AG04450 (cell line): ENCODE data around the gene CORO2B. TPM values are rescaled to one million over a fixed set of nuclear protein-coding genes. Genes with fewer than 3 reads are reported as not detected.
"Not testable (repeated sequence)": the region's sequence is repeated elsewhere in the genome, so short reads cannot be mapped to it uniquely, and the experiment has no call there.

Source experiments
- CTCF ChIA-PET: fragments of 300-600, 350-600 bp; formaldehyde crosslinking; extraction: SDS; loops from one replicate; lab custom pipeline; 2022; ENCODE audit warnings: antibody characterized with exemption, inconsistent platforms; lab: Charles Lee
- POLR2A ChIA-PET: fragments of 350-600 bp; formaldehyde crosslinking; extraction: SDS; loops from one replicate; lab custom pipeline; 2021; ENCODE audit warnings: antibody characterized with exemption, inconsistent platforms; lab: Yijun Ruan, JAX
- DNase-seq: peaks from one replicate; pipeline ENCODE4 v3.0.0-alpha.2; 2011; ENCODE audit warnings: low read depth, low spot score
- H3K27ac ChIP-seq: one replicate; pipeline ENCODE4 v1.5.1; 2012; ENCODE audit warnings: low read depth, low read length, control low read depth
- H3K27me3 ChIP-seq: one replicate; pipeline ENCODE4 v1.6.0; 2012; ENCODE audit warnings: low read length; ENCODE audit not compliant: control insufficient read depth, insufficient read depth
- H3K4me3 ChIP-seq: 2 replicates; pipeline ENCODE4 v1.5.1; 2011; ENCODE audit warnings: mild to moderate bottlenecking, low read depth, low read length, control low read depth
- H3K9me3 ChIP-seq: 2 replicates; pipeline ENCODE4 v1.5.1; 2012; ENCODE audit warnings: low read length; ENCODE audit not compliant: control insufficient read depth, insufficient read depth
- polyA plus RNA-seq: library from polyadenylated mRNA; depleted of rRNA; stranded (reverse); fragments of >200 nt; gene quantifications from 2 replicates; pipeline ENCODE4 v1.2.3, GENCODE V29; 2011
- TF ChIP-seq, protein P1 (sequence below): IDR thresholded peaks from 2 replicates; pipeline ENCODE4 v1.5.1; 2011; ENCODE audit warnings: low read depth, low read length, control low read depth, inconsistent platforms

CORO2B gene
- polyA plus RNA-seq, 1 experiment: 16.1 TPM

DNA sequence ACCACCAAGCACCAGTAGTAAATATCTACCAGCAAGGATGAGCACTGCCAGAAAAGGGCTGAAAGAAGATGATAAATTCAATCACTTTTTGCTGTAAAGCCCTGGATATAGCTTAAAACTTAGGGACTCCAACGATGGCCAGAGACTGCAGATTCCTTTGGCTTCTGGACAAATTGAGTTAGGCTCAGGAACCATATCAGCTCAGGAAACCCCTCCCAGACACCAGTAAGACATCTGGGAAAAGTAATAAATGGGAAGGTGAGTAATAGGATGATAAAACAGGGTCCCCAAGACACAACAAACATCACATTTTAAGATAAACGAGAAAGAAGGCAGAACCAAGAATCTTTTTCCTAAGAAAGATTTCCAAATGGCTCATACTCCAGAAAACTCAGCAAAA is 176.9 kb downstream of the CORO2B start:
- Histone ChIP-seq H3K4me3 (no peak overlapping the region), H3K27me3 (peaks cover 8% of the 10 kb centered on the region), H3K9me3 (no peaks in the 10 kb centered on the region), H3K27ac (no peak overlapping the region)
- ChIA-PET CTCF (no interaction called here), POLR2A (interaction anchor here (1.0 kb wide), 1 partner anchor 15 kb away, joined by 3 read pairs; no protein-coding TSS in a partner anchor)
- TF ChIP-seq, protein P1, sequence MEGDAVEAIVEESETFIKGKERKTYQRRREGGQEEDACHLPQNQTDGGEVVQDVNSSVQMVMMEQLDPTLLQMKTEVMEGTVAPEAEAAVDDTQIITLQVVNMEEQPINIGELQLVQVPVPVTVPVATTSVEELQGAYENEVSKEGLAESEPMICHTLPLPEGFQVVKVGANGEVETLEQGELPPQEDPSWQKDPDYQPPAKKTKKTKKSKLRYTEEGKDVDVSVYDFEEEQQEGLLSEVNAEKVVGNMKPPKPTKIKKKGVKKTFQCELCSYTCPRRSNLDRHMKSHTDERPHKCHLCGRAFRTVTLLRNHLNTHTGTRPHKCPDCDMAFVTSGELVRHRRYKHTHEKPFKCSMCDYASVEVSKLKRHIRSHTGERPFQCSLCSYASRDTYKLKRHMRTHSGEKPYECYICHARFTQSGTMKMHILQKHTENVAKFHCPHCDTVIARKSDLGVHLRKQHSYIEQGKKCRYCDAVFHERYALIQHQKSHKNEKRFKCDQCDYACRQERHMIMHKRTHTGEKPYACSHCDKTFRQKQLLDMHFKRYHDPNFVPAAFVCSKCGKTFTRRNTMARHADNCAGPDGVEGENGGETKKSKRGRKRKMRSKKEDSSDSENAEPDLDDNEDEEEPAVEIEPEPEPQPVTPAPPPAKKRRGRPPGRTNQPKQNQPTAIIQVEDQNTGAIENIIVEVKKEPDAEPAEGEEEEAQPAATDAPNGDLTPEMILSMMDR: no peak
- DNase-seq: no peak

DNA sequence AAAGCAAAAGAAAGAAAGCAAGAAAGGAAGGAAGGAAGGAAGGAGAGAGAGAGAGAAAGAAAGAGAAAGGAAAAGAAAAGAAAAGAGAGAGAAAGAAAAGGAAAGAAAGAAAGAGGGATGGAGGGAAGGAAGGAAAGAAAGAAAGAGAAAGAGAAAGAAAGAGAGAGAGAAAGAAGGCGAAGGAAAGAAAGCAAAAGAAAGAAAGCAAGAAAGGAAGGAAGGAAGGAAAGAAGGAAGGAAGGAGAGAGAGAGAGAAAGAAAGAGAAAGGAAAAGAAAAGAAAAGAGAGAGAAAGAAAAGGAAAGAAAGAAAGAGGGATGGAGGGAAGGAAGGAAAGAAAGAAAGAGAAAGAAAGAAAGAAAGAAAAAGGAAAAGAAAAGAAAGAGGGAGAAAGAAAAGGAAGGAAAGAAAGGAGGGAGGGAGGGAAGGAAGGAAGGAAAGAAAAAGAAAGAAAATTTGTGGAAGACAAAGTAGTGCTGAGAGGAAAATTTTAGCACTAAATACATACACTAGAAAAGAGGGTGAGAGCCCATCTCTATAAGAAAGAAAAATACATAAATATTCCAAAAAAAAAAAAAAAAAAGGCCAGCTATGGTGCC is 181.3 kb downstream of the CORO2B start:
- POLR2A ChIA-PET, H3K4me3 ChIP-seq, H3K9me3 ChIP-seq, DNase-seq, H3K27ac ChIP-seq: not testable (repeated sequence)
- CTCF ChIA-PET: interaction anchor here (0.6 to 0.7 kb wide), 2 partner anchors 115 to 165 kb away, joined by 3 read pairs; no protein-coding TSS in a partner anchor
- H3K27me3 ChIP-seq: peaks cover 16% of the 10 kb centered on the region

DNA sequence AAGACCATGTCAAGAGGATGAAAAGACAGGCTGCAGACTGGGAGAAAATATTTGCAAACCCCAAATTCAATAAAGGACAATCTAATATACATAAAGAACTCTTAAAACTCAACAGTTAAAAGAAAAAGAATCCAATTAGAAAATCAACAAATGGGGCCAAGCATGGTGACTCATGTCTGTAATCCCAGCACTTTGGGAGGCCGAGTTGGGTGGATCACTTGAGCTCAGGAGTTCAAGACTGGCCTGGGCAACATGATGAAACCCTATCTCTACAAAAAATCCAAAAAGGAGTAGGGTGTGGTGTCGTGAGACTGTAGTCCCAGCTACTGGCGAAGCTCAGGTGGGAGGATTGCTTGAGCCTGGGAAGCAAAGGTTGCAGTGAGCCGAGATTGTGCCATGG is 184.3 kb downstream of the CORO2B start:
- Histone ChIP-seq H3K4me3 (no peak overlapping the region), H3K9me3 (no peaks in the 10 kb centered on the region), H3K27me3 (peaks cover 10% of the 10 kb centered on the region), H3K27ac (no peak overlapping the region)
- POLR2A ChIA-PET: no interaction called here
- TF ChIP-seq, protein P1: no peak
- DNase-seq: no peak
- CTCF ChIA-PET: interaction anchor here (1.0 kb wide), 1 partner anchor 113 kb away, joined by 5 read pairs; no protein-coding TSS in a partner anchor

DNA sequence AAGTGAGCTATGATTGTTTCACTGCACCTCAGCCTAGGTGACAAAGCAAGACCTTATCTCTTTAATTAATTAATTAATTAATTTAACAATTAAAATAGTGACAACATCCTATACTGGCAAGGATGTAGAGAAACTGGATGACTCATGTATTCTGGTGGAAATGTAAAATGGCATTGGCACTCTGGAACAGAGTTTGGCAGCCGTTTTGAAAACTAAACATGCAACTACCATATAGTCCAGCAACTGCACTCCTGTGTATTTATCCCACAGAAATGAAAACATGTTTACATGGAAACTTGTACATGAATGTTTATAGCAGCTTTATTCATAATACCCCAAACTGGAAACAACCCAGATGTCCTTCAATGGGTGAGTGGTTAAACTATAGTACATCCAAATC is 185.3 kb downstream of the CORO2B start:
- Histone ChIP-seq H3K27ac (no peak overlapping the region), H3K9me3 (no peaks in the 10 kb centered on the region), H3K27me3 (peaks cover 10% of the 10 kb centered on the region), H3K4me3 (no peak overlapping the region)
- ChIA-PET CTCF (interaction anchor here (1.0 kb wide), 1 partner anchor 112 kb away, joined by 5 read pairs; no protein-coding TSS in a partner anchor), POLR2A (no interaction called here)
- no peak for DNase-seq
- TF ChIP-seq, protein P1: no peak

GRCh38 chr15:68765602-68766368 is 187.0 kb downstream of the CORO2B start:
- TF ChIP-seq, protein P1: no peak
- no peaks in the 10 kb centered on the region for H3K9me3 ChIP-seq
- CTCF ChIA-PET: no interaction called here
- H3K27me3 ChIP-seq: peaks cover 13% of the 10 kb centered on the region
- POLR2A ChIA-PET: no interaction called here
- H3K4me3 ChIP-seq: no peak overlapping the region
- no peak overlapping the region for H3K27ac ChIP-seq
- no peak for DNase-seq
